ENCODE measurements around the gene PTK6.

- TF ChIP-seq SUZ12 (IDR thresholded peaks at IDR 0.05) (no peak), NFRKB (IDR thresholded peaks at IDR 0.05) (no peak)
Measured at GRCh38 chr20:63549019-63549418, 11.8 kb upstream of the PTK6 start.
